Endodermal cell (in vitro differentiated cells): ENCODE data around the gene OR13F1. TPM values are rescaled to one million over a fixed set of nuclear protein-coding genes. Genes with fewer than 3 reads are reported as not detected.

Experiments used
- DNase-seq: peaks from one replicate; pipeline ENCODE4 v3.0.0-alpha.2; 2017
- H3K27ac ChIP-seq: 2 replicates; pipeline ENCODE4 v1.5.1; 2013; ENCODE audit warnings: mild to moderate bottlenecking, low read depth, low read length, moderate library complexity
- H3K27me3 ChIP-seq: 2 replicates; pipeline ENCODE4 v1.6.1; 2013; ENCODE audit warnings: mild to moderate bottlenecking, low read length, moderate library complexity; ENCODE audit not compliant: insufficient read depth, control insufficient read depth, poor library complexity, severe bottlenecking
- H3K36me3 ChIP-seq: 2 replicates; pipeline ENCODE4 v1.7.0; 2013; ENCODE audit warnings: mild to moderate bottlenecking, low read length, moderate library complexity; ENCODE audit not compliant: control insufficient read depth, insufficient read depth
- H3K4me1 ChIP-seq: one replicate; pipeline ENCODE4 v1.7.0; 2013; ENCODE audit warnings: low read length; ENCODE audit not compliant: control insufficient read depth, insufficient read depth
- H3K4me3 ChIP-seq: 2 replicates; pipeline ENCODE4 v1.5.1; 2013; ENCODE audit warnings: mild to moderate bottlenecking, low read length, moderate library complexity
- H3K9ac ChIP-seq: 2 replicates; pipeline ENCODE4 v1.6.1; 2013; ENCODE audit warnings: mild to moderate bottlenecking, low read length, moderate library complexity; ENCODE audit not compliant: poor library complexity, severe bottlenecking; ENCODE audit errors: extremely low read depth
- H3K9me3 ChIP-seq: 2 replicates; pipeline ENCODE4 v1.6.1; 2013; ENCODE audit warnings: mild to moderate bottlenecking, low read length, moderate library complexity; ENCODE audit not compliant: control insufficient read depth
- H3K27ac Mint-ChIP-seq: 2 replicates; pipeline ENCODE4 v1.8.0; 2020; ENCODE audit warnings: mixed read lengths
- H3K27me3 Mint-ChIP-seq: 2 replicates; pipeline ENCODE4 v1.8.0; 2021; ENCODE audit warnings: mild to moderate bottlenecking, mixed read lengths; ENCODE audit not compliant: insufficient read depth
- H3K36me3 Mint-ChIP-seq: 2 replicates; pipeline ENCODE4 v1.8.0; 2020; ENCODE audit warnings: low read depth, mixed read lengths
- H3K4me1 Mint-ChIP-seq: 2 replicates; pipeline ENCODE4 v1.8.0; 2020; ENCODE audit warnings: mixed read lengths
- H3K4me3 Mint-ChIP-seq: 2 replicates; pipeline ENCODE4 v1.8.0; 2020; ENCODE audit warnings: mild to moderate bottlenecking, moderate library complexity, mixed read lengths
- H3K9me3 Mint-ChIP-seq: 2 replicates; pipeline ENCODE4 v1.8.0; 2020; ENCODE audit warnings: mild to moderate bottlenecking, mixed read lengths
- CTCF ChIP-seq: fragments of 200-600 bp; sonication (generic); conservative IDR thresholded peaks from 2 replicates; pipeline ENCODE4 v1.5.0; 2021; ENCODE audit warnings: antibody characterized with exemption, mild to moderate bottlenecking
- WGBS, 2 experiments: methylation state at CpG; one replicate each; pipeline versions ENCODE4 v1.1.5 to v1.1.7; 2013; ENCODE audit warnings: missing lambda C conversion rate in 2 of 2, mixed read lengths in 1 of 2; ENCODE audit not compliant: insufficient coverage in 1 of 2, insufficient read length in 1 of 2; 5-methylcytosine and 5-hydroxymethylcytosine counted together
- long read RNA-seq, 4 experiments: library from polyadenylated mRNA in 2 of 4; library from RNA in 1 of 4; library from capped mRNA in 1 of 4; stranded (forward) in 3 of 4; unstranded in 1 of 4; transcript quantifications; one replicate each; pipeline ENCODE4 v2.0.0, GENCODE V29; 2020 to 2021; ENCODE audit warnings: inconsistent platforms in 1 of 4
- polyA plus RNA-seq, 2 experiments: library from polyadenylated mRNA; stranded (reverse); fragments of 50-300 nt; gene quantifications; one replicate each; pipeline ENCODE4 v1.2.3, GENCODE V29; 2013
- total RNA-seq, 2 donors: library from RNA; stranded (reverse); fragmentation: NEBNext Ultra II Directional in 1 of 2; extraction: Animal tissue kit (Norgen Biotek cat#: 25700) in 1 of 2; gene quantifications; 2 replicates in 1 of 2; 3 replicates in 1 of 2; pipeline ENCODE4 v1.2.1, GENCODE V29; 2021

OR13F1 gene, protein sequence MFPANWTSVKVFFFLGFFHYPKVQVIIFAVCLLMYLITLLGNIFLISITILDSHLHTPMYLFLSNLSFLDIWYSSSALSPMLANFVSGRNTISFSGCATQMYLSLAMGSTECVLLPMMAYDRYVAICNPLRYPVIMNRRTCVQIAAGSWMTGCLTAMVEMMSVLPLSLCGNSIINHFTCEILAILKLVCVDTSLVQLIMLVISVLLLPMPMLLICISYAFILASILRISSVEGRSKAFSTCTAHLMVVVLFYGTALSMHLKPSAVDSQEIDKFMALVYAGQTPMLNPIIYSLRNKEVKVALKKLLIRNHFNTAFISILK
- total RNA-seq: not detected
- not detected for polyA plus RNA-seq (2013, experiment 1 of 2)
- polyA plus RNA-seq (2013, experiment 2 of 2): not detected
- long read RNA-seq, experiment 1: 0 reads
- long read RNA-seq, experiment 2: 0 reads
- long read RNA-seq, experiment 3: 0 reads
- long read RNA-seq, experiment 4: 0 reads

- no peaks in the 10 kb centered on the region for H3K9me3 ChIP-seq
- Mint-ChIP-seq H3K36me3 (no peaks in the 10 kb centered on the region), H3K9me3 (no peaks in the 10 kb centered on the region), H3K27me3 (peaks cover 13% of the 10 kb centered on the region), H3K4me1 (peaks cover 5% of the 10 kb centered on the region), H3K4me3 (no peak within 1 kb of the TSS), H3K27ac (no peak within 1 kb of the TSS)
- H3K36me3 ChIP-seq: no peaks in the 10 kb centered on the region
- no peak within 1 kb of the TSS for H3K9ac ChIP-seq
- H3K27me3 ChIP-seq: no peaks in the 10 kb centered on the region
- no peak within 1 kb of the TSS for H3K4me3 ChIP-seq
- no peak for TF ChIP-seq CTCF
- no peak for DNase-seq
- whole genome bisulfite sequencing, 2 experiments: 89 to 100% methylated on average over 2 to 5 of the region's 5 CpGs
- H3K27ac ChIP-seq: no peak within 1 kb of the TSS
- no peaks in the 10 kb centered on the region for H3K4me1 ChIP-seq
Observed at GRCh38 chr9:104503963-104504362, at the start of gene OR13F1. Gene OR13F1 (plus strand): TSS chr9:104504263. CDS start chr9:104504263, 0 bp downstream.

DNA sequence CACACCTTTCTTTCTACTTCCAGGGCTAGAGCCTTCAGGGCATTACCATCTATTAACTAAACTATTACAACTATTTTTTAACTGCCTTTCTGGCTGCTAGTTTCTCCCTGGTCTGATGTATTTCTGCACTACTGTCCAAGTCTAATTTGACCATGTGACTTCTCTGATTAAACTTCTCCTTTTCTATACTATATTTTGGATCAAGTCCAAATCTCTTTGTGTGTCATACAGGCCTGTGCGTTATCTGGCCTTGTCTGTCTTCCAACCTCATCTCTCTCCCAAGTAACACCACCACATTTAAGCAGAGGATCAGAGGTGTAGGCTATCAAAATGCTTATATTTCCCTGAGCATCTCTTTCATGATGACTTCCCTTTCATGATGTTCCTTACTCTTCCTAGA, 47.2 kb upstream of the OR13F1 start:
- no peak overlapping the region for H3K9ac ChIP-seq
- H3K9me3 ChIP-seq: no peaks in the 10 kb centered on the region
- Mint-ChIP-seq H3K27ac (no peak overlapping the region), H3K27me3 (no peaks in the 10 kb centered on the region), H3K4me3 (no peak overlapping the region), H3K36me3 (no peaks in the 10 kb centered on the region), H3K4me1 (no peaks in the 10 kb centered on the region), H3K9me3 (no peaks in the 10 kb centered on the region)
- no peak for DNase-seq
- H3K27me3 ChIP-seq: no peaks in the 10 kb centered on the region
- TF ChIP-seq CTCF: no peak
- no peak overlapping the region for H3K4me3 ChIP-seq
- 80 to 100% methylated on average over 1 of the region's 1 CpG for WGBS, 2 experiments
- H3K36me3 ChIP-seq: no peaks in the 10 kb centered on the region
- H3K27ac ChIP-seq: no peak overlapping the region
- no peaks in the 10 kb centered on the region for H3K4me1 ChIP-seq

GRCh38 chr9:104463864-104464263, 40.2 kb upstream of the OR13F1 start:
- Mint-ChIP-seq H3K36me3 (no peaks in the 10 kb centered on the region), H3K27me3 (peaks cover 1% of the 10 kb centered on the region)

More at GRCh38 chr9:104463864-104464263, 40.2 kb upstream of the OR13F1 start:
- H3K4me1 Mint-ChIP-seq: no peaks in the 10 kb centered on the region
- H3K9me3 Mint-ChIP-seq: peaks cover 17% of the 10 kb centered on the region
- Histone ChIP-seq H3K9ac (no peak overlapping the region), H3K27ac (no peak overlapping the region), H3K4me1 (no peaks in the 10 kb centered on the region), H3K27me3 (no peaks in the 10 kb centered on the region), H3K36me3 (no peaks in the 10 kb centered on the region), H3K9me3 (peaks cover 9% of the 10 kb centered on the region), H3K4me3 (no peak overlapping the region)
- DNase-seq: no peak
- H3K4me3 Mint-ChIP-seq: no peak overlapping the region
- H3K27ac Mint-ChIP-seq: no peak overlapping the region
- TF ChIP-seq CTCF: no peak
